ENCODE results near the gene HDAC4.

Gene HDAC4

GRCh38 chr2:239128706-239129105 lies 272.1 kb downstream of the HDAC4 start:
- TF ChIP-seq REST (IDR thresholded peaks at IDR 0.05; ENCODE audit: insufficient replicate concordance, low read depth) (no peak), SPI1 (IDR thresholded peaks at IDR 0.05; ENCODE audit: borderline replicate concordance, low read depth) (no peak), GABPA (IDR thresholded peaks at IDR 0.05; ENCODE audit: low read depth) (no peak), POLR2AphosphoS5 (IDR thresholded peaks at IDR 0.05; ENCODE audit: low read depth) (no peak), CTCF (IDR thresholded peaks at IDR 0.05; ENCODE audit: insufficient read depth, low read length) (no peak)
- H3K27me3 ChIP-seq (ENCODE audit: insufficient read depth, poor library complexity, severe bottlenecking), result no peaks in the 10 kb centered on the region
- H3K4me3 ChIP-seq (replicated peaks; ENCODE audit: insufficient read depth, low read length), result no peak overlapping the region
- H3K27ac ChIP-seq (replicated peaks), result no peak overlapping the region
- DNase-seq (ENCODE audit: low read depth in 1 of 2, low spot score in 1 of 2), result no peak

- no peak overlapping the region for H3K4me3 ChIP-seq (replicated peaks; ENCODE audit: insufficient read depth, low read length)
- H3K27me3 ChIP-seq (ENCODE audit: insufficient read depth, poor library complexity, severe bottlenecking), result no peaks in the 10 kb centered on the region
- DNase-seq (ENCODE audit: low read depth in 1 of 2, low spot score in 1 of 2), result no peak
- no peak overlapping the region for H3K27ac ChIP-seq (replicated peaks)
- TF ChIP-seq GABPA (IDR thresholded peaks at IDR 0.05; ENCODE audit: low read depth) (no peak), CTCF (IDR thresholded peaks at IDR 0.05; ENCODE audit: insufficient read depth, low read length) (no peak), REST (IDR thresholded peaks at IDR 0.05; ENCODE audit: insufficient replicate concordance, low read depth) (no peak), POLR2AphosphoS5 (IDR thresholded peaks at IDR 0.05; ENCODE audit: low read depth) (no peak), SPI1 (IDR thresholded peaks at IDR 0.05; ENCODE audit: borderline replicate concordance, low read depth) (no peak)
Measured at GRCh38 chr2:239127513-239127912, 273.3 kb downstream of the HDAC4 start.

- TF ChIP-seq SPI1 (IDR thresholded peaks at IDR 0.05; ENCODE audit: borderline replicate concordance, low read depth), result no peak
- no peak for TF ChIP-seq POLR2AphosphoS5 (IDR thresholded peaks at IDR 0.05; ENCODE audit: low read depth)
- H3K27me3 ChIP-seq (ENCODE audit: insufficient read depth, poor library complexity, severe bottlenecking), result no peaks in the 10 kb centered on the region
- no peak overlapping the region for H3K4me3 ChIP-seq (replicated peaks; ENCODE audit: insufficient read depth, low read length)
- no peak overlapping the region for H3K27ac ChIP-seq (replicated peaks)
- DNase-seq (ENCODE audit: low read depth in 1 of 2, low spot score in 1 of 2), result no peak
Measured at GRCh38 chr2:239125726-239126675, 274.8 kb downstream of the HDAC4 start.

GRCh38 chr2:239124152-239124899 lies 276.5 kb downstream of the HDAC4 start:
- no peak for TF ChIP-seq CTCF (IDR thresholded peaks at IDR 0.05; ENCODE audit: insufficient read depth, low read length)
- no peak for TF ChIP-seq SPI1 (IDR thresholded peaks at IDR 0.05; ENCODE audit: borderline replicate concordance, low read depth)
- TF ChIP-seq REST (IDR thresholded peaks at IDR 0.05; ENCODE audit: insufficient replicate concordance, low read depth), result no peak
- no peak for TF ChIP-seq POLR2AphosphoS5 (IDR thresholded peaks at IDR 0.05; ENCODE audit: low read depth)
- TF ChIP-seq GABPA (IDR thresholded peaks at IDR 0.05; ENCODE audit: low read depth), result no peak
- H3K4me3 ChIP-seq (replicated peaks; ENCODE audit: insufficient read depth, low read length), result no peak overlapping the region
- no peak overlapping the region for H3K27ac ChIP-seq (replicated peaks)
- no peak for DNase-seq (ENCODE audit: low read depth in 1 of 2, low spot score in 1 of 2)
- no peaks in the 10 kb centered on the region for H3K27me3 ChIP-seq (ENCODE audit: insufficient read depth, poor library complexity, severe bottlenecking)

Data from HL-60 (cell line).